GM19193 (cell line): ENCODE data around the gene ASCC3.

Experiments
- POLR2A ChIP-seq: IDR thresholded peaks from 4 replicates; pipeline ENCODE4 v1.6.1; 2011; ENCODE audit not compliant: insufficient read depth, insufficient read length; ENCODE audit errors: extremely low read depth

The ASCC3 gene

DNA sequence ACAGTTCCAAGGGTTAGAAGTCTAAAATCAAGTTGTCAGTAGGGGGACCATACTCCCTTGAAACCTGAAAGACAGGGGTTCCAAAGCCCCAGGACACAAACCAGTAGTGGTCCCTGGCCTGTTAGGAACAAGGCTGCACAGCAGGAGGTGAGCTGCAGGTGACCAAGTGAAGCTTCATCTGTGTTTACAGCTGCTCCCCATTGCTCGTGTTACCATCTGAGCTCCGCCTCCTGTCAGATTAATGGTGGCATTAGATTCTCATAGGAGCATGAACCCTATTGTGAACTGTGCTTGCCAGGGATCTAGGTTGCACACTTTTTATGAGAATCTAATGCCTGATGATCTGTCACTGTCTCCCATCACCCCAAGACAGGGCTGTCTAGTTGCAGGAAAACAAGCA, 391.1 kb downstream of the ASCC3 start:
- TF ChIP-seq POLR2A = no peak

DNA sequence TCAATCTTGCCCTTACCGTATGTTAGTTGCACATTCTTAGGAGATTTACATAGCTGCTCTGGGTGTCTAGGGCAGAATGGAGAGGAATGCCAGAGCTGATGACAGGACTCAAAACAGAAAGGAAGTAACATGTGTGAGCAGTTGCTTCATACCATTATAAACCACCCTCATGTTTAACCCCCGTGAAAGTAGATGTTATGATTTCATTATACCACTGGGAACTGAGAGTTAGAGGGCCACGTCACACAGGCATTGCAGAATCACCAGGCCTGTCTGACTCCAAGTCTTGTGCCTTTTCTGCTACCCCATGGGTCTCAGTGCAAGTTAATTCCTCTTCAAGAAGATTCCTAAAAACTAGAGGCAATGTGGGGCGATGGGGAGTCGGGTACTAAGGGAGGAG, 392.9 kb downstream of the ASCC3 start:
- TF ChIP-seq POLR2A = no peak

GRCh38 chr6:100487638-100488037, 393.5 kb downstream of the ASCC3 start:
- TF ChIP-seq POLR2A = no peak

DNA sequence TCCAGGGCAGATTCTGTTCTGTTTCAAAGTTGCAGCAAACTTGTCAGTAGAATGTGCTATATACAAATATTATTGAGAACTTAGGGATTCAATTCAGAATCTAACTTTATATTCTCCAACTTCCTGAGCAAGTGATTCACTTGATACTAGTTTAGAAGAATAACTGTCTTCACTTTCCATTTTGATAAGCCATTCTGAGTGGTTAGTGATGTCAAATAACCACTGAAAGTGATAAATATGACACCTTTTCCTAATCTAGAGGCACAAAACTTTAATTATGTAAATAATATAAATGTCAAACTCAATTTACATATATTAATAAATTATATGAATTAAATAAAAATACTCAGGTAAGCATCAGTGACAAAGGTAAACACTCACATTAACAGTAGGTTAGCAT, 395.9 kb downstream of the ASCC3 start:
- no peak for TF ChIP-seq POLR2A

GRCh38 chr6:100484474-100484873, 396.7 kb downstream of the ASCC3 start:
- no peak for TF ChIP-seq POLR2A

DNA sequence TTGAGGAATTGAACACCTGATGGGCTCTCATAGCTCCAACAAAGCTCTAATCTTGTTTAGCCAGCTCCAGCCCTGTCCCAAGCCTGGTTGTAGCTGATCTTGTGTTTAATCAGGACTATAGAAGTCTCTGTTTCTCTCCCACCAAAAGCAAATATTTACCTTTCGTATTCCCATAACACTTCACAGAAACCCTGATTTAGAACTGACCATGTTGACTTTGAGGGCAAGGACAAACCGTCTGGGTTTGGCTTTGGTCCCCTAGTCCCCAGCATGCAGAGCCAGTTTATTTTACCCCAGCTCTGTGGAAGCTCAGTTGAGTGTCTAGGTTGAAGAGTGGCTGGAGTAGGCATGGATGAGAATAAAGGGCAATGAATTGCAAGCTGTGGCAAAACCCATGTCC, 398.4 kb downstream of the ASCC3 start:
- TF ChIP-seq POLR2A = no peak

GRCh38 chr6:100479179-100480035, 401.7 kb downstream of the ASCC3 start:
- no peak for TF ChIP-seq POLR2A

DNA sequence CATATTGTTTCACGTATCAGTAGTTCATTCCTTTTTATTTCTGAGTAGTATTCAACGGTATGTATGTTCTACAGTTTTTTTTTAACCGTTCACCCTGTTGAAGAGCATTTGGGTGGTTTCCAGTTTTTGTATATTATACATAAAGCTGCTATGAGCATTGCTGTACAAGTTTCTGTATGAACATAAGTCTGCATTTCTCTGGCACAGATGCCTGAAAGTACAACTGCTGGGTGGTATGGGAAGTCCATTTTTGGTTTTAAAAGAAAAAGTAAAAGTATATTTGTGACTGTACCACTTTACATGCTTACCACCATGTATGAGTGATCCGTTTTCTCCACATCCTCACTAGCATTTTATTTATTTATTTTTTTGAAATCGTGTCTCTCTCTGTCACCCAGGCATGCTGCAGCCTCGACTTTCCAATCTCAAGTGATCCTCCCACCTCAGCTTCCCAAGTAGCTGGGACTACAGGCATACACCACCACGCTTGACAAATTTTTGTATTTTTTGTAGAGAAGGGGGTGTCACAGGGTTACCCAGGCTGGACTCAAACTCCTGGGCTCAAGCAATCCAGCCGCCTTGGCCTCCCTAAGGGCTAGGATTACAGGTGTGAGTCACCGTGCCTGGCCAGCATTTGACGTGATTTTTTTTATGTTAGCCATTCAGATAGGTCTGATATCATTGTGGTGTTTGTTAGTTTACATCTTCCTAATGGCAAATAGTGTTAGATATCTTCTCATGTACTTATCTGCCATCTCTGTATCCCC, 405.4 kb downstream of the ASCC3 start:
- no peak for TF ChIP-seq POLR2A

DNA sequence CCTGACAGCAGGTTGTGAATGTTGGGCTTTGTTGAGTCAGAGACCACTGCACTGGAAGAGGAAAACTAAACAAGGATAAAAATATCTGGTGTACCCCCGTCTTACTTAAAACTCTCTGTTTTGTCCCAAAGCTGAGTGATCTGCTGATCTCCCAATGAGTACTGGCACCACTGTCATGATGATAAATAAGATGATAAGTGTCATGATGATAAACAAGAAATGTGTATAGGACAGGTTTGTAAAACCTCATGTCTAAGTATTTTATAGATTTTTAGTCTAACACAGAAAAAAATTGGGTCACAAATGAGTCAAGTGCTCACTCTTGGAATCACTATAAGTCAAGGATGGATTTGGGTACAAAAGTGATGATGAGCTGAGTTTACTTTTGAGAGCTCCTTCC, 407.9 kb downstream of the ASCC3 start:
- TF ChIP-seq POLR2A = no peak

GRCh38 chr6:100472674-100473073, 408.5 kb downstream of the ASCC3 start:
- TF ChIP-seq POLR2A = no peak

DNA sequence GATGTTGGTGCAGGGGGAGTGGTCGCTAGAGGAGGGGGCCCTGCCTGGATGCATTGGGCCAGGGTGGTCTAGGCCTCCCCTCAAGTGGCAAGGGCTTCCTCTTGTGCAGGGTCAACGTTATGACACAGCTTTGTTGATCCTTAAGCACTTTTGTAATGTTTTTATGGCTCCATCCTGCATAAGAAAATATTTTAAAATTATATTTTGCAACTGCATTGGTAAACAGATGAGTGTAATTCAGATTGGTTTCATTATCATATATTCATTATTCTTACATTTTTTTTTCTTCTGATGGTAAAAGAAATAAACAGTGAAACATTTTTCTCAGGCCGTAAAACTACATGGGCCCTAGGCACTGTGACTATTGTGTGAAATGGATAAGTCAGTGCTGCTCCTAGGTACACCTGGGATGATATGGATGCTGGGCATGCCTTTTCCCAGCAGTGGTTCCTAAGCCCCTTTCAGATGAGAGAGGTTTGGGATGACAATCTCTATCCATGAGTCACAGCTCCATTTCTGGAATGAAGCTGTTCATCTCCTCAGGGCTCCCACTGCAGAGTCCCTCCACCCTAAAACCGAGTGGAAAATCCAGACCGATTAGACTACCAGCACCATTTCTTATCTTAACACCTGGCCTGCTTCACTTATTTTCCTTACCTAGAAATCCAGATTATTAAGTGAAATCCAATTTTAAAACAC, 410.6 kb downstream of the ASCC3 start:
- TF ChIP-seq POLR2A = no peak

GRCh38 chr6:100469101-100469859, 411.8 kb downstream of the ASCC3 start:
- no peak for TF ChIP-seq POLR2A

- TF ChIP-seq POLR2A = no peak
These were observed 413.0 kb downstream of the ASCC3 start for GRCh38 chr6:100468016-100468622.

DNA sequence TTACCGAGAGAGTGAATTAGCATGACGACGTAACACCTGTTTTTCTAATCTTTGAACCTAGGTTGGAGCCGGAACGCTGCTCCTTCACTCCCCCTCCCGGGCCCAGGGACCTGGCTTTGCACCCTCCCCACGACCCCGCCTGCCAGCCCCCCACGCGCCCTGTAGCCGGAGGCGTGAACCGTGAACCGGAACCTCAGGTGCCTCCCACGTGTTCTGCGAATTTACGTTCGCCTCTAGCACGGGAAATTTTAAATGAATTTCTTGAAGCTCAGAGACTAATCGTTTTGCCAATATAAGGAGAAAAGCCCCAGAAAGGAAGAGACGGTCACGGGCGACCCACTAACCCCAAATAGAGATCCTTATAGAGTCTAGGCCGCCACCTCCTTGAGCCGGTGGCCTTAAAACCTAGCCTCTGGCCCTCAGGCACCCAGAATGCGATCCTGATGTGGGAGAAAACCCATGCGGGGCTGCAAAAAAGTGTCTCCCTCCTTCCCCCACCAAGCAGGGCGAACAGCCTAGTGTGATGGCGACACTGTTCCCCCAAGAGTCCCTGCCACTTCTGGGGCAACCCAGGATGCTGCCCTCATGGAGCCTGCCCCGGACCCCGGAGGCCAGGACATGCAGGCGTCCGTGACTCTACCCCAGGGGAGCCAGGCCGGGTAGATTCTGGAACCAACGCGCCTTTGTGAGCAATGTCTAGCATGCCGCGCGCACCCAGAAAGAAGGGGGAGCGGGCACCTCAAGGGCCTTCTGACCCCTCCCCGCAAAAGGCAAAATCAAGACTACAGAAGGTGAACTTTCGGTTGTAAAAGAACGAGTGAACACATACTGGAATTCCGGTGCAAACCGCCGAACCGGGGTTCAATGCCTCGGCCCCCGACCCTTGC, 413.8 kb downstream of the ASCC3 start:
- no peak for TF ChIP-seq POLR2A
